ENCODE results near the gene SMG6.
"Not testable (repeated sequence)": the region's sequence is repeated elsewhere in the genome, so short reads cannot be mapped to it uniquely, and the experiment has no call there.

DNA sequence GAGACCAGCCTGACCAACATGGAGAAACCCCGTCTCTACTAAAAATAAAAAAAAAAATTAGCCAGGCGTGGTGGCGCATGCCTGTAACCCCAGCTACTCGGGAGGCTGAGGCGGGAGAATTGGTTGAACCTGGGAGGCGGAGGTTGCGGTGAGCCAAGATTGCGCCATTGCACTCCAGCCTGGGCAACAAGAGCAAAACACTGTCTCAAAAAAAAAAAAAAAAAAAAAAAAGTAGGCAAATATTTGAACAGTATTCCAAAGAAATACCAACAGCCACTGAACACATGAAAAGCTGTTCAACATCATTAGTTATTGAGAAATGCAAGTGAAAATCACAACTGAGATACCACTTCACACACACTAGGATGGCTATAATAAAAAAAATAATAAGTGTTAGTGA, 160.9 kb downstream of the SMG6 start:
- TF ChIP-seq, protein P1, sequence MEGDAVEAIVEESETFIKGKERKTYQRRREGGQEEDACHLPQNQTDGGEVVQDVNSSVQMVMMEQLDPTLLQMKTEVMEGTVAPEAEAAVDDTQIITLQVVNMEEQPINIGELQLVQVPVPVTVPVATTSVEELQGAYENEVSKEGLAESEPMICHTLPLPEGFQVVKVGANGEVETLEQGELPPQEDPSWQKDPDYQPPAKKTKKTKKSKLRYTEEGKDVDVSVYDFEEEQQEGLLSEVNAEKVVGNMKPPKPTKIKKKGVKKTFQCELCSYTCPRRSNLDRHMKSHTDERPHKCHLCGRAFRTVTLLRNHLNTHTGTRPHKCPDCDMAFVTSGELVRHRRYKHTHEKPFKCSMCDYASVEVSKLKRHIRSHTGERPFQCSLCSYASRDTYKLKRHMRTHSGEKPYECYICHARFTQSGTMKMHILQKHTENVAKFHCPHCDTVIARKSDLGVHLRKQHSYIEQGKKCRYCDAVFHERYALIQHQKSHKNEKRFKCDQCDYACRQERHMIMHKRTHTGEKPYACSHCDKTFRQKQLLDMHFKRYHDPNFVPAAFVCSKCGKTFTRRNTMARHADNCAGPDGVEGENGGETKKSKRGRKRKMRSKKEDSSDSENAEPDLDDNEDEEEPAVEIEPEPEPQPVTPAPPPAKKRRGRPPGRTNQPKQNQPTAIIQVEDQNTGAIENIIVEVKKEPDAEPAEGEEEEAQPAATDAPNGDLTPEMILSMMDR (IDR thresholded peaks at IDR 0.05), result not testable (repeated sequence)
- not testable (repeated sequence) for TF ChIP-seq POLR2A (IDR thresholded peaks at IDR 0.05)

Data from heart left ventricle (tissue), 13 donors.